Cardiac muscle cell (in vitro differentiated cells and primary cell): ENCODE results near the gene QSOX1. TPM values are rescaled to one million over a fixed set of nuclear protein-coding genes. Genes with fewer than 3 reads are reported as not detected.
A peak's percentile ranks its signal among the peaks of the same experiment; 100 is the strongest.

Experiments used
- DNase-seq, 2 donors: peaks; one replicate each; pipeline versions ENCODE4 v3.0.0 to v3.0.0-alpha.2; 2010 to 2017; ENCODE audit warnings: low read depth in 1 of 2, low spot score in 1 of 2
- H3K27ac ChIP-seq: fragments of 200-600 bp; sonication (generic); 2 replicates; pipeline ENCODE4 v1.5.1; 2016
- H3K27me3 ChIP-seq: fragments of 200-600 bp; sonication (generic); 2 replicates; pipeline ENCODE4 v1.6.0; 2016; ENCODE audit warnings: control low read depth
- H3K36me3 ChIP-seq: fragments of 200-600 bp; sonication (generic); 2 replicates; pipeline ENCODE4 v1.5.1; 2016; ENCODE audit warnings: control low read depth
- H3K4me1 ChIP-seq: fragments of 200-600 bp; sonication (generic); 2 replicates; pipeline ENCODE4 v1.8.1; 2017; ENCODE audit warnings: low read depth, mild to moderate bottlenecking, mixed run types
- H3K4me3 ChIP-seq: fragments of 200-600 bp; sonication (generic); 2 replicates; pipeline ENCODE4 v1.5.1; 2016; ENCODE audit warnings: mild to moderate bottlenecking
- H3K9me3 ChIP-seq: fragments of 200-600 bp; sonication (generic); 2 replicates; pipeline ENCODE4 v1.5.1; 2017; ENCODE audit warnings: low read depth, mild to moderate bottlenecking, control low read depth
- polyA plus RNA-seq: library from polyadenylated mRNA; unstranded; fragments of >200 nt; fragmentation: Nextera tagmentation; extraction: Ambion mirVana; gene quantifications from 2 replicates; pipeline ENCODE4 v1.2.1, GENCODE V29; 2016
- total RNA-seq: library from RNA; depleted of rRNA; stranded (reverse); fragments of >200 nt; gene quantifications from 2 replicates; pipeline ENCODE4 v1.2.3, GENCODE V29; 2016
- TF ChIP-seq, protein P1 (sequence below): IDR thresholded peaks from 2 replicates; pipeline ENCODE4 v1.5.1; 2012; ENCODE audit warnings: low read depth, mild to moderate bottlenecking, low read length

QSOX1 gene
- total and polyA plus RNA-seq, 2 experiments from 2014 or later: 23.2 to 37.8 TPM

DNA sequence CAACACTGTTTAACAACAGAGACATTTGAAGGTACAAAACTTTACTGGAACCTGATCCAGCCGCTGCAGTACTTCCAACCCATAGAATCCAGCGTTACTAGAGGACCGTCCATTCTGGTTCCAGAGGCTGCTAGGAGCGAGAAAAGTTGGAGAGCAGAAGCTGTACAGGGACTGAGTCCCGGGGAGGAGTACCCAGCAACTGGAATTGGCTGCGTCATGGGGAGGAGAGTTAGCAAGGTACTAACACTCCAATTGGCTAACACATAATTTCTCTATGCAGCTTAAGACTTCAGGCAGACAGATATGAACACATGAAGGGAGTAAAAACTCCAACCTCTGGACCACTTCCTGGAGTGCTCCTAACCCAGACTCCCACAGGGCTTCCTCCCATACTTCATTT is 2.1 kb upstream of the QSOX1 start:
- no peak for DNase-seq
- H3K9me3 ChIP-seq: no peaks in the 10 kb centered on the region
- no peaks in the 10 kb centered on the region for H3K36me3 ChIP-seq
- H3K27ac ChIP-seq: no peak overlapping the region
- H3K4me3 ChIP-seq: no peak overlapping the region
- TF ChIP-seq, protein P1, sequence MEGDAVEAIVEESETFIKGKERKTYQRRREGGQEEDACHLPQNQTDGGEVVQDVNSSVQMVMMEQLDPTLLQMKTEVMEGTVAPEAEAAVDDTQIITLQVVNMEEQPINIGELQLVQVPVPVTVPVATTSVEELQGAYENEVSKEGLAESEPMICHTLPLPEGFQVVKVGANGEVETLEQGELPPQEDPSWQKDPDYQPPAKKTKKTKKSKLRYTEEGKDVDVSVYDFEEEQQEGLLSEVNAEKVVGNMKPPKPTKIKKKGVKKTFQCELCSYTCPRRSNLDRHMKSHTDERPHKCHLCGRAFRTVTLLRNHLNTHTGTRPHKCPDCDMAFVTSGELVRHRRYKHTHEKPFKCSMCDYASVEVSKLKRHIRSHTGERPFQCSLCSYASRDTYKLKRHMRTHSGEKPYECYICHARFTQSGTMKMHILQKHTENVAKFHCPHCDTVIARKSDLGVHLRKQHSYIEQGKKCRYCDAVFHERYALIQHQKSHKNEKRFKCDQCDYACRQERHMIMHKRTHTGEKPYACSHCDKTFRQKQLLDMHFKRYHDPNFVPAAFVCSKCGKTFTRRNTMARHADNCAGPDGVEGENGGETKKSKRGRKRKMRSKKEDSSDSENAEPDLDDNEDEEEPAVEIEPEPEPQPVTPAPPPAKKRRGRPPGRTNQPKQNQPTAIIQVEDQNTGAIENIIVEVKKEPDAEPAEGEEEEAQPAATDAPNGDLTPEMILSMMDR: no peak
- no peaks in the 10 kb centered on the region for H3K27me3 ChIP-seq
- peaks cover 3% of the 10 kb centered on the region for H3K4me1 ChIP-seq

DNA sequence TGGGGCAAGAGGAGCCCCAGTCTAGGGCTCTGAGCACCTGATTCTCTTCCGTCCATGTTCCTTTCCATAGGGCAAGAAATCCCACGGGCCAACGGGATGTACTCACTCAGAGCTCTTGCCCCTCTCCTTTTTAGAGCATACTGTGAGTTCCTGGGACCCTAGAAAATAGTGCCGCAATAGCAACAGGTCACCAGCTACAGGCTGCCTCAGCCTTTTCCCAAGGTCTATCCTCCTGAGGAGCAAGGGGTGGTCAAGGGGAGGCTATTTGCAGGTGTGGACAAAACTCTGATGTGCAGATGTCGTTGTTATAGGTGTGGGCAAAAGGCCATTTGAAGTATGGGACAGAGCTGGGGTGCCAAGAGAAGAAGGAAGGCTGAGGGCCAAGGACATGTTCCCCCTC is 1.6 kb upstream of the QSOX1 start:
- peaks cover 3% of the 10 kb centered on the region for H3K4me1 ChIP-seq
- DNase-seq: no peak
- H3K27me3 ChIP-seq: no peaks in the 10 kb centered on the region
- TF ChIP-seq, protein P1: no peak
- no peaks in the 10 kb centered on the region for H3K9me3 ChIP-seq
- H3K36me3 ChIP-seq: no peaks in the 10 kb centered on the region
- H3K4me3 ChIP-seq: no peak overlapping the region
- H3K27ac ChIP-seq: no peak overlapping the region

DNA sequence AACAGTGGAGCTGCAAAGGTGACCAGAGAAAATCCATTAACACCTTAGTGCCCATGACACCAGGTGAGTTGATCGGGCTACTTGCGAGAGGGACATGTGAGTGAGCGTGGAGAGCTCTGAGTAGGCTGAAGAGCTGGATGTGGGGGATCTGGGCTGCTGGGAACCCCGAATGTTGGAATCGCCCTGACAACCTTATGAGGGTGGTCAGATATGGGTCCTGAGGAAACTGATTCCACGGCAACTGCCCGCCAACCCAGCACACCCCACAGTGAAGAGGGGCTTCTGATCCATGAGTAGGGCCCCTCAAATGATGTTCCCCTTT is 705 bp upstream of the QSOX1 start:
- Histone ChIP-seq H3K27ac (no peak overlapping the region), H3K9me3 (no peaks in the 10 kb centered on the region), H3K4me1 (peaks cover 3% of the 10 kb centered on the region), H3K36me3 (no peaks in the 10 kb centered on the region), H3K27me3 (no peaks in the 10 kb centered on the region), H3K4me3 (peak overlapping the region; percentile 81)
- TF ChIP-seq, protein P1: no peak
- DNase-seq: no peak

DNA sequence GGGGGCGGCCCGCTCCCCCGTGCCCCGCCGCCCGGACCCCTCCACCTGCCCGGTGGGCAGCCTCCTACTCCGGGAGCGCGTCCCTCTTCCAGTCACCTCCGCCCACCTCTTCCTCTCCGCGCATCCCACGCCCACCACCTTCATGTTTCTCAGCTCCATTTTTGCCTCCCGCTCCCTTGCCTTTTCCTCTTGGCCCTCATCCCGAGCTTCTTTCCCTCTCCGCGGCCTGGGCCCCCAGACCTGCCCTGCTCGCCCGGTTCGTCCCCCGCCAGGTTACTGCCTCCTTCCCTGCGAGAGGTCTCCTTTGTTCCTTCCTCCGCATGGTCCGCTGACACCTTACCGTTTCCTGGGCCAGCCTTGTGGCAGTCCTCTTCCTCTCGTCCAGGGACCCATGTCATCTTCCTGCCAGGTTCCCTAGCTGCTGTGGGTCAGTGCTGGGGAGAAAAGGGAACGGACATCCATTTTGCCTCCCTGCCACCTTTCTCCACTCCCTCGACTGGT is 563 bp downstream of the QSOX1 start:
- Histone ChIP-seq H3K27ac (no peak overlapping the region), H3K36me3 (no peaks in the 10 kb centered on the region), H3K27me3 (no peaks in the 10 kb centered on the region), H3K9me3 (no peaks in the 10 kb centered on the region), H3K4me1 (peaks cover 8% of the 10 kb centered on the region), H3K4me3 (peak overlapping the region; percentile 81)
- TF ChIP-seq, protein P1: no peak
- DNase-seq: no peak

DNA sequence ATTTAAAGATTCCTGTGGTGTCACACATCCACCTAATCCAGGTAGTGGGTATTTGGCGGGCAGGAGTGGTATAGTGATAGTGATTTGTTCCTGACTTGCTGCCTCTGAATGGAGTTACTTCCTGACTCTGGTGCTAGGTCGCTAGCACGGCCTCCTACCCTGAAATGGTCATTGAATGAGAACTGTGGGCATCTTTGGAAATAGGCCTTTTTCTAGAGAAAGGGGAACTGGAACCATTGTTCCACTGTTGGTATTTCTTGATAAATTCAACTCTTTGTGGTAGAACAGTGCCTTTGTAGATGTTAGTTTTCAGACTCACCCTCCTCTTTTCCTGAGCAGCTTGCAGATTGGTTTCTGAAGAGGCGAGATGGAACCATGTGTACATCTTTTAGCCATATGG is 1.5 kb downstream of the QSOX1 start:
- TF ChIP-seq, protein P1: no peak
- no peaks in the 10 kb centered on the region for H3K36me3 ChIP-seq
- no peak for DNase-seq
- H3K27ac ChIP-seq: no peak overlapping the region
- no peak overlapping the region for H3K4me3 ChIP-seq
- peaks cover 8% of the 10 kb centered on the region for H3K4me1 ChIP-seq
- H3K9me3 ChIP-seq: no peaks in the 10 kb centered on the region
- no peaks in the 10 kb centered on the region for H3K27me3 ChIP-seq

DNA sequence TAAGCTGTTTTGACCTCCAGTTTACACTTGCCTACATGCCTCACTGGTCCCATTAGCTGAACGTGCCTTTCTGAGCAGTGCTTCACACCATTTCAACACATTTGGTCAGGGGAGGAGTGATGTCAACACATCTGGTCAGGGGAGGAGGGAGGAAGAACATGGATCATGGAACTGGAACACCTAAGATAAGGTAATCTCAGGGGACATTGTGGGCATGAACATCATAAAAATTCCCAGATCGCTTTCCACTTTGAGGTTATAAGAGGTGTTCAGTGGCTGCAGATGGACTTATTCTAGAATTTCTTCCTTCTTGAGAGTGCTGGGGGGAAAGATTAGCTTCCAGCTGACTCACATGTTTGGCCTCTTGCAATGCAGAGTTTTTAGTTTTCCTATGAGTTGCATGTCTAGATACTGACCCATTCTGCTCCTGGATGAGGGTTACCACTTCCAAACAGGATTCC is 2.0 kb downstream of the QSOX1 start:
- DNase-seq: peak in 1 of 2 donors; percentile 76
- H3K27ac ChIP-seq: no peak overlapping the region
- H3K4me1 ChIP-seq: peaks cover 8% of the 10 kb centered on the region
- no peaks in the 10 kb centered on the region for H3K27me3 ChIP-seq
- TF ChIP-seq, protein P1: no peak
- no peak overlapping the region for H3K4me3 ChIP-seq
- no peaks in the 10 kb centered on the region for H3K9me3 ChIP-seq
- no peaks in the 10 kb centered on the region for H3K36me3 ChIP-seq
